SKM-1 (cell line): ENCODE measurements around the gene DCLK1.
A peak's percentile ranks its signal among the peaks of the same experiment; 100 is the strongest.

Source experiments
- DNase-seq: peaks from one replicate; lab custom pipeline; 2025; ENCODE audit not compliant: unreplicated experiment; lab: John Stamatoyannopoulos, UW

Gene DCLK1

DNA sequence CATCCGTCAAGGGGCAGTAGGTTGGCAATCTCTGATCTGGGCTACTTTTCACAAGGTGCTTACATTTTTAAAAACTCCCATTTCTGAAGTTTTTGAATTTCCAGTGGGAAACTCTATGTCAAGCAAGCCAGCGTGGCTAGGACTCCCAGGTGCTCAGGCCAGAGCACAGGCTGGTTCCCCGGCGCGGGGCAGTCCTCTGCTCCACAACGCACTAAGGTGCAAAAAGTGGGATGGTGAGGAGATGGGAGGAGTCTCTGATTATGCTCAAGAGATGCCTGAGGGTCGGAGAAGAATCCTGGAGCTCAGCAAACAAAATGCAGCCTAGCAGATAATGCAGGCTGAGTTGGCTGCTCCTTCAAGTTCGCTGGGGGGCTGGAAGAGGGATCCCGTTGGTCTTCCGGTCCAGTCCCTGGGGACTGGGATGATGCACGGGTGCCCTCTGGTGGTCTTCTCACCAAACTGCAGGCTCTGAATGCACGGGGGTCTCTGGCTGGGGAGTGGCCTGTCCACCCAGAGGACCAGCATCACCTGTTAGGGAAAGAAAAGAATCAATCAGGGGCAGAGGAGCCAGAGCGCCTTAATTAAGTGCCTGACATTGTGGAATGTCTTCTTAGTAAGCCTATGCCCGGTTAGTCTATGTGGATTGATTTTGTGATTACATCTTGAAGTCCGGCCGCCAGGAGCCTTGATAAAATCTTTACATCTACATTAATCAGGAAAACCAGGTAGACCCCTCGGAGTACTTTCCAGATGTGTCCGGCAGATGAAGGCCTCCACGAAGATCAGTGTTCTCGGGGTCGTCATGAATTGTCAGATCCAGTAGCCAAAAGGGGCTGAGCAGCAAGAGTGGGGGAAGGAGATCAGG lies 410.3 kb downstream of the DCLK1 start:
- DNase-seq, result peak; percentile 29

DNA sequence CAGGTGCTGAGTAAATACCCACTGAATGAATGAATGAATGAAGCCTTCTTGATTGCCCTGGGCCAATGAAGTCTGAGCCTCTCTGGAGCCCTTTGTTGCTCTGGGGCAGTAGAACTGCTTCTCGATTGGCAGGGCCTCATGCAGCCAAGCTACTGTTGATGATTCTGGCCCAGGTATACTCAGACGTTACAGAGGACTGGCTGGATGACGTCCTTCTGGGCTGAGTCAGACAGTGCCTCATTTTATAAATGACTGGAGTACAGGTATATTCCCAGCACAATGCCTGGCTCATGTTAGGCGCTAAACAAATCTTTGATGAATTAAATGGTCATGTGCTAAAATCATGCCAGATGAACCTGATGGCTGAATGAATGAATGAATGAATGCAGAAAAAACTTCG lies 410.9 kb downstream of the DCLK1 start:
- no peak for DNase-seq
